ENCODE data around the gene CLEC4M.

CLEC4M gene, protein sequence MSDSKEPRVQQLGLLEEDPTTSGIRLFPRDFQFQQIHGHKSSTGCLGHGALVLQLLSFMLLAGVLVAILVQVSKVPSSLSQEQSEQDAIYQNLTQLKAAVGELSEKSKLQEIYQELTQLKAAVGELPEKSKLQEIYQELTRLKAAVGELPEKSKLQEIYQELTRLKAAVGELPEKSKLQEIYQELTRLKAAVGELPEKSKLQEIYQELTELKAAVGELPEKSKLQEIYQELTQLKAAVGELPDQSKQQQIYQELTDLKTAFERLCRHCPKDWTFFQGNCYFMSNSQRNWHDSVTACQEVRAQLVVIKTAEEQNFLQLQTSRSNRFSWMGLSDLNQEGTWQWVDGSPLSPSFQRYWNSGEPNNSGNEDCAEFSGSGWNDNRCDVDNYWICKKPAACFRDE

DNA sequence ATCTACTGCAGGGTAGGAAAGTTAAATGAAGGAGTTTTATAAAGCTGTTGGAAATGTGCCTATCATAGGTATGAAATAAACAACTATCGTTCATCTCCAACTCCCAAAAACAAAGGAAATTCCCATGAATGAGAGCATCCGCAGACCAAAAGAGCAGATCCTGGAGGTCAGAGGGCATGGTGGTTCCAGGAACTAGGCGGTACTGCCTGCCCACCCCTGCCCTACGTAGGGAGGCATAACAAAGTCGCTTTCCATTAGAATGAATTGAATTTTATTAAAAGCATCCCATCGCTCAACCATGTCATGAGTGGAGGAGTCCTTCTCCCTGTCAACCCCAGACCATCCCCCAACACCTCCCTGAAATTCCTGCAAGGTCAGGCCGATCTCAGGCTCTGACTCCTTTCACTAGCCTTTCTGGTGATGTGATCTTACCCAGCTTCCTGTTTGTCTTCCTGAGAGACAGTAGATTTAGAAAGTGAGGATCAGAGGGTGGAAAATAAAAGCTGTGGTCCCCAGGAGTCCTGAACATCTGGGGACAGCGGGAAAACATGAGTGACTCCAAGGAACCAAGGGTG, at the start of gene CLEC4M:
TSS of gene CLEC4M (plus strand) at position 525 of the 575 bp plus-strand sequence. CDS start at position 549, 24 bp downstream.
- no peak within 1 kb of the TSS for H3K4me3 ChIP-seq (ENCODE audit: low read depth, low read length)
- H3K27ac ChIP-seq (ENCODE audit: low read depth, low read length): no peak within 1 kb of the TSS
- H3K9me3 ChIP-seq (ENCODE audit: control insufficient read depth, insufficient read depth, low read depth, low read length): peaks cover 20% of the 10 kb centered on the region
- H3K36me3 ChIP-seq (ENCODE audit: control insufficient read depth, insufficient read depth, low read length): no peaks in the 10 kb centered on the region
- H3K27me3 ChIP-seq (ENCODE audit: control insufficient read depth, insufficient read depth, low read length): peaks cover 23% of the 10 kb centered on the region; the same call in 1 of the 2 replicates
- H3K9ac ChIP-seq (ENCODE audit: low read length): no peak within 1 kb of the TSS
- H3K4me1 ChIP-seq (ENCODE audit: control insufficient read depth, insufficient read depth, low read length): no peaks in the 10 kb centered on the region

DNA sequence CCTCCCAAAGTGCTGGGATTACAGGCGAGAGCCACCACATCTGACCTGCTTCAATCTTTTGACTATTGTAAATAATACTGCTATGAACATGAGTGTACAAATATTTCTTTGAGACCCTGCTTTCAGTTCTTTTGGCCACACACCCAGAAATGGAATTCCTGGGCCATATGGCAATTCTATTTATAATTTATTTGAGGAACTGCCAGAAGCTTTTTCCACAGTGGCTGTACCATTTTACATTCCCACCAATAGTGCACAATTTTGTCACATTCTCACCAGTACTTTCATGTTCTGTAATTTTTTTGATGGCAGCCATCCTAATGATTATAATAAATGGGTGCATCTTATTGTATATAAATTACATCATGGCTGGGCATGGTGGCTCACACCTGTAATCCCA, 47.4 kb upstream of the CLEC4M start:
- peaks cover 6% of the 10 kb centered on the region; the same call in 1 of the 2 replicates for H3K27me3 ChIP-seq (ENCODE audit: control insufficient read depth, insufficient read depth, low read length)
- H3K36me3 ChIP-seq (ENCODE audit: control insufficient read depth, insufficient read depth, low read length): no peaks in the 10 kb centered on the region
- H3K4me1 ChIP-seq (ENCODE audit: control insufficient read depth, insufficient read depth, low read length): no peaks in the 10 kb centered on the region
- no peak overlapping the region for H3K4me3 ChIP-seq (ENCODE audit: low read depth, low read length)
- peaks cover 4% of the 10 kb centered on the region; the same call in 1 of the 2 replicates for H3K9me3 ChIP-seq (ENCODE audit: control insufficient read depth, insufficient read depth, low read depth, low read length)
- H3K9ac ChIP-seq (ENCODE audit: low read length): no peak overlapping the region
- H3K27ac ChIP-seq (ENCODE audit: low read depth, low read length): no peak overlapping the region

DNA sequence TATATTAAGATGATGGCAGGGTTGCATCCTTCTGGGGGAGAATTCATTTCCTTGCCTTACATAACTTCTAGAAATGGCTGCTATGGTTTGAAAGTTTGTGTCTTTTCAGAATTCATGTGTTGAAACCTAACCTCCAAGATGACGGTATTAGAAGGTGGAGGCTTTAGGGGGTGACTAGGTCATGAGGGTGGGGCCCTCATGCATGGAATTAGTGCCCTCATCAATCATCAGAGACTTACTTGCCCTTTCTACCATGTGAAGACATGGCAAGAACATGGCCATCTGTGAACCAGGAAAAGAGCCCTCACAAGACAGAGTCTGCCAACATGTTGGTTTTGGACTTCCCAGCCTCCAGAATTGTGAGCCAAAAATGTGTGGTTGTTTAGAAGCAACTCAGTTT, 46.3 kb upstream of the CLEC4M start:
- Histone ChIP-seq H3K36me3 (ENCODE audit: control insufficient read depth, insufficient read depth, low read length) (no peaks in the 10 kb centered on the region), H3K27ac (ENCODE audit: low read depth, low read length) (no peak overlapping the region), H3K9ac (ENCODE audit: low read length) (no peak overlapping the region), H3K27me3 (ENCODE audit: control insufficient read depth, insufficient read depth, low read length) (peaks cover 8% of the 10 kb centered on the region; the same call in 1 of the 2 replicates), H3K4me3 (ENCODE audit: low read depth, low read length) (no peak overlapping the region), H3K4me1 (ENCODE audit: control insufficient read depth, insufficient read depth, low read length) (no peaks in the 10 kb centered on the region), H3K9me3 (ENCODE audit: control insufficient read depth, insufficient read depth, low read depth, low read length) (peaks cover 4% of the 10 kb centered on the region; the same call in 1 of the 2 replicates)

DNA sequence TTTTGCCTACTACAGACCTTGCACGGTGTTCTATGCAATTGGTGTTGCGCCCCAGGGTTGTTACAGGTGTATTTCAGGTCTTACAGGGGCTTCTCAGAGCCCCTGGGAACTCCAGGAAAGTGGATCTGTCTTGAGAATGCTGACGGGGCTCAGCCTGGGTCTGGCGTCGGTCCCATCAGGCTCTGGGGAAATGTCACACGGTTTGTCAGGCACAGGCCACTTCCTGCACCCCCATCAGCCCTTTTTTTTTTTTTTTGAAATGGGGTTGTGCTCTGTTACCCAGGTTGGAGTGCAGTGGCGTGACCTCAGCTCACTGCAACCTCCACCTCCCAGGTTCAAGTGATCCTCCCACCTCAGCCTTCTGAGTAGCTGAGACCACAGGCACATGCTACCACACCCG, 44.4 kb upstream of the CLEC4M start:
- Histone ChIP-seq H3K4me3 (ENCODE audit: low read depth, low read length) (no peak overlapping the region), H3K9ac (ENCODE audit: low read length) (no peak overlapping the region), H3K4me1 (ENCODE audit: control insufficient read depth, insufficient read depth, low read length) (no peaks in the 10 kb centered on the region), H3K27ac (ENCODE audit: low read depth, low read length) (no peak overlapping the region), H3K36me3 (ENCODE audit: control insufficient read depth, insufficient read depth, low read length) (no peaks in the 10 kb centered on the region), H3K27me3 (ENCODE audit: control insufficient read depth, insufficient read depth, low read length) (peaks cover 21% of the 10 kb centered on the region; the same call in 1 of the 2 replicates), H3K9me3 (ENCODE audit: control insufficient read depth, insufficient read depth, low read depth, low read length) (peaks cover 4% of the 10 kb centered on the region; the same call in 1 of the 2 replicates)

DNA sequence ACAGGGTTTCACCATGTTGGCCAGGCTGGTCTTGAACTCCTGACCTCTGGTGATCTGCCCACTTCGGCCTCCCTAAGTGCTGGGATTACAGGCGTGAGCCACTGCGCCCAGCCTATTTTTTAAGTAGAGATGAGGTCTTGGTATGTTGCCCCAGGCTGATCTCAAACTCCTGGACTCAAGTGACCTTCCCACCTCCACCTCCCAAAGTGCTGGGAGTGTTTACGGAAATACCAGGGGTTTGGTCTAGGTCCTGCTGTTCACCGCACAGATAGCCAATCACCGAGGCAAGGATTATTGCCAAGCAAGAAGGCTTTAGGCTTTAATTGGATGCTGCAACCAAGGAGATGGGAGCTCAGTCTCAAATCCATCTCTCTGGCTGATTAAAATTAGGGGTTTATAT, 42.7 kb upstream of the CLEC4M start:
- Histone ChIP-seq H3K27ac (ENCODE audit: low read depth, low read length) (no peak overlapping the region), H3K27me3 (ENCODE audit: control insufficient read depth, insufficient read depth, low read length) (peaks cover 29% of the 10 kb centered on the region; the same call in 1 of the 2 replicates), H3K9me3 (ENCODE audit: control insufficient read depth, insufficient read depth, low read depth, low read length) (peaks cover 4% of the 10 kb centered on the region; the same call in 1 of the 2 replicates), H3K36me3 (ENCODE audit: control insufficient read depth, insufficient read depth, low read length) (no peaks in the 10 kb centered on the region), H3K9ac (ENCODE audit: low read length) (no peak overlapping the region), H3K4me1 (ENCODE audit: control insufficient read depth, insufficient read depth, low read length) (no peaks in the 10 kb centered on the region), H3K4me3 (ENCODE audit: low read depth, low read length) (no peak overlapping the region)

DNA sequence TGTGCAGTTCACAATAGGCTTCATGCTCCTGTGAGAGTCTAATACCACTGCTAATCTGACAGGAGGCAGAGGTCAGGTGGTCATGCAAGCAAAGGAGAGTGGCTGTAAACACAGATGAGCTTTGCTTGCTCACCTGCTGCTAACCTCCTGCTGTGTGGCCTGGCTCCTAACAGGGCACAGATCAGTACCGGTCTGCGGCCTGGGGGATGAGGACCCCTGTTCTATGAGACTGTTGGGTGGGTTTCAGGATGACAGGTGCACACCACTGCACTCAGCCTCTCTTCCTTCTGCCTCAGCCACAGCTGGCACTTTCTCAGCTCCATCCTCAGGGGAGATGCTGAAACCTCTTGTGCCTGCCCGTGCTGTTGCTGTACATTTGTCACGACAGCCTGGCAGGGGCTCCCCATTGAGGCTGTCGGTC, 40.8 kb upstream of the CLEC4M start:
- no peak overlapping the region for H3K27ac ChIP-seq (ENCODE audit: low read depth, low read length)
- peaks cover 42% of the 10 kb centered on the region; the same call in 1 of the 2 replicates for H3K27me3 ChIP-seq (ENCODE audit: control insufficient read depth, insufficient read depth, low read length)
- no peak overlapping the region for H3K4me3 ChIP-seq (ENCODE audit: low read depth, low read length)
- H3K36me3 ChIP-seq (ENCODE audit: control insufficient read depth, insufficient read depth, low read length): no peaks in the 10 kb centered on the region
- no peak overlapping the region for H3K9ac ChIP-seq (ENCODE audit: low read length)
- H3K9me3 ChIP-seq (ENCODE audit: control insufficient read depth, insufficient read depth, low read depth, low read length): no peaks in the 10 kb centered on the region
- H3K4me1 ChIP-seq (ENCODE audit: control insufficient read depth, insufficient read depth, low read length): no peaks in the 10 kb centered on the region

DNA sequence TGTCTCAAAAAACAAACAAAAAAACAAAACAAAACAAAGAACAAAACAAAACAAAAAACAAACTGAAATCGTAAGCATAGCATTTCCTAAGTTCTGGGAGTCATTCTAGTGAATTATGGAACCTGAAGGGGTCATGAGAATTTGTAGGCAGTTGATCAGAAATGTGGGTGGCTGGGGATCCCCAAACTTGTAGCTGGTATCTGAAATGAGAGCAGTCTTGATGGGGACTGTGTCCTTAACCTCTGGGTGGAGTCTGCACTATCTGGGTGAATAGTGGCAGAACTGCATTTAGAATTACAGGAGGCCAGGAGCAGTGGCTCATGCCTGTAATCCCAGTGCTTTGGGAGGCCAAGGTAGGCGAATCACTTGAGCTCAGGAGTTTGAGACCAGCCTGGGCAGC, 37.3 kb upstream of the CLEC4M start:
- Histone ChIP-seq H3K27me3 (ENCODE audit: control insufficient read depth, insufficient read depth, low read length) (peaks cover 70% of the 10 kb centered on the region), H3K36me3 (ENCODE audit: control insufficient read depth, insufficient read depth, low read length) (no peaks in the 10 kb centered on the region), H3K4me1 (ENCODE audit: control insufficient read depth, insufficient read depth, low read length) (peaks cover 9% of the 10 kb centered on the region; the same call in 1 of the 2 replicates), H3K9ac (ENCODE audit: low read length) (no peak overlapping the region), H3K27ac (ENCODE audit: low read depth, low read length) (no peak overlapping the region), H3K9me3 (ENCODE audit: control insufficient read depth, insufficient read depth, low read depth, low read length) (no peaks in the 10 kb centered on the region), H3K4me3 (ENCODE audit: low read depth, low read length) (no peak overlapping the region)

DNA sequence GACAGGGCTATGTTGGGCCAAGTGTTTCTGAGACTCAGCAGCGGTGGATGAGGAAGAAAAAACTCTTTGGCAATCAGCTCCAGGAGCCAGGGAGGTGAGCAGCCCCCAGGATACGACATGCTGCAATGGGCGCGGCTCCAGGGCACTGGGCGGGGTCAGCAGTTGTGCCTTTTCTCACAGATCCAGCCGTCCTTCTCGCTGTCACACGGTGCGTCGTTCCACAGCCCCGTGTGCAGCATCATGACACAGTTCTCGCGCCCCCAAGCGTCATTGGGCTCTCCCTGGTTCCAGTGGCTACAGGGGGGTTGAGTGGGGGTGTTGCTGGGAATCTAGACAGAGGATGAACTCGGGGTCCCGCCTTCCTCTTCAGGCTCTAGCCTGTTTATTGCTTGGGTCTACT, 33.8 kb upstream of the CLEC4M start:
- Histone ChIP-seq H3K36me3 (ENCODE audit: control insufficient read depth, insufficient read depth, low read length) (no peaks in the 10 kb centered on the region), H3K4me1 (ENCODE audit: control insufficient read depth, insufficient read depth, low read length) (peaks cover 9% of the 10 kb centered on the region; the same call in 1 of the 2 replicates), H3K9me3 (ENCODE audit: control insufficient read depth, insufficient read depth, low read depth, low read length) (no peaks in the 10 kb centered on the region), H3K4me3 (ENCODE audit: low read depth, low read length) (peak overlapping the region; percentile 58), H3K27ac (ENCODE audit: low read depth, low read length) (no peak overlapping the region), H3K27me3 (ENCODE audit: control insufficient read depth, insufficient read depth, low read length) (peaks cover 87% of the 10 kb centered on the region), H3K9ac (ENCODE audit: low read length) (no peak overlapping the region)

DNA sequence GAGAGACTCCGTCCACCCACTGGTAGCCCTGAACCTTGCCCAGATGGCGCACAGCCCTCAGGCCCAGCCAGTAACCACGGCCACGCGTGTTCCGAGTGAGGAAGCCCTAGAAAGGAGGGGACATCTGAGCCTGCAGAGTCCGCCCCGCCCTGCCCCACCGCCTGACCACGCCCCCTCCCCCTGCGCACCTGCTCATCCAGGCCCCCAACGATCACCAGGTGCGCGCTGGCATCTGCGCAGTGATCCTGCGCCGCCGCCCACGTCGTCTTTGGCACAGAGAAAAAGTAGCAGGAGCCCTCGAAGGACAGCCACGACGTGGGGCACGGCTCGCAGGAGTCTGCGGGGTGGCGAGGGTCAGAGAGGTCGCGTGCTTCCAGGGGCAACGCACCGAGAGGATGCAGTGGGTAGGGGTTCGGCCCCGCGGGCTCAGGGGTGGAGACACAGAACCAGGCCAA, 33.2 kb upstream of the CLEC4M start:
- Histone ChIP-seq H3K9ac (ENCODE audit: low read length) (no peak overlapping the region), H3K4me3 (ENCODE audit: low read depth, low read length) (peak overlapping the region; percentile 58), H3K4me1 (ENCODE audit: control insufficient read depth, insufficient read depth, low read length) (peaks cover 9% of the 10 kb centered on the region; the same call in 1 of the 2 replicates), H3K9me3 (ENCODE audit: control insufficient read depth, insufficient read depth, low read depth, low read length) (no peaks in the 10 kb centered on the region), H3K27ac (ENCODE audit: low read depth, low read length) (no peak overlapping the region), H3K36me3 (ENCODE audit: control insufficient read depth, insufficient read depth, low read length) (no peaks in the 10 kb centered on the region), H3K27me3 (ENCODE audit: control insufficient read depth, insufficient read depth, low read length) (peaks cover 92% of the 10 kb centered on the region)

DNA sequence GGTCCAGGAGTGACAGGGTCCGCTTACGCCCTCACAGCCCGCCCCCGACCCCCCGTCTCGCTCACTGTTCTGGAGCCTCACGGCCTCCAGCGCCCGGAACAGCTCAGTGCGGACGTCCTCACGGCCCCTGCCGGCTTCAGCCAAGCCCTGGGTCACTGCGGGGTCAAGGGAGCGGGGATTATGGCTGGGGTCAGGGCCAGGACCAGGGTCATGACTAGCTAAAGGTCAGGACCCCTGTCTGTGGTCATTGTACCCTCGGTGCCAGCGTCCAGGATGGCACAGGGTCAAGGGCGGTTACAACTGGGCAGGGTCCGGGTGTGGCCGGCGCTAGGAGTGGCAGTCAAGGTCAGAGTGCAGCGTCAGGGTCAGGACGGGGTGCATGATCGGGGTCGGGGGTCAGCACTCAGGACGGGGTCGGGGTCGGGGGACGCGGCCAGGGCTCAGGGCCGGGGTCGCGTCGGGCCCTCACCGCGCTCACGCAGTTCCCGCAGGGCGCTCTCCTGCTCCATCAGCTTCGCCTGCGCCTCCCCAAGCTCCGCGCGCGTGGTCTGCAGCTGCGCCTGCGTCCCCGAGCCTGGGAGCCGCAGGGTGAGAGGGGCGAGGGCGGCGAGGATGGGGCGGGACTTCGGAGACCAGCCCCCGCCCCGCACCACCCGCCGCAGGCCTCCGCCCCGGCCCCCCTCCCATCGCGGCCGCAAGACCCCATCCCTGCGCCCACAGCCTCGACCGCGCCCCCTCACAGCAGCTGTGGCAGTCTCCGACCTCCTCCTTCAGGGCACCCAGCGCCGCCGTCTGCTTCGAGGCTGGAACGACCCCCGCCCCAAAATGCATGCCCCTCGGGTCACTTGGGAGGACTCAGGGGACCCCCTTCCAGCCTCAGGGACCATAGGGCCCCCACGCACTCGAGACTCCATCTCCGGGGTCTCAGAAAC, 32.5 kb upstream of the CLEC4M start:
- no peak overlapping the region for H3K27ac ChIP-seq (ENCODE audit: low read depth, low read length)
- peak overlapping the region; percentile 58 for H3K4me3 ChIP-seq (ENCODE audit: low read depth, low read length)
- H3K36me3 ChIP-seq (ENCODE audit: control insufficient read depth, insufficient read depth, low read length): no peaks in the 10 kb centered on the region
- H3K27me3 ChIP-seq (ENCODE audit: control insufficient read depth, insufficient read depth, low read length): peaks cover 95% of the 10 kb centered on the region
- no peaks in the 10 kb centered on the region for H3K9me3 ChIP-seq (ENCODE audit: control insufficient read depth, insufficient read depth, low read depth, low read length)
- no peak overlapping the region for H3K9ac ChIP-seq (ENCODE audit: low read length)
- peaks cover 9% of the 10 kb centered on the region; the same call in 1 of the 2 replicates for H3K4me1 ChIP-seq (ENCODE audit: control insufficient read depth, insufficient read depth, low read length)
